Measurements from ENCODE around the gene RS1. TPM values are rescaled to one million over a fixed set of nuclear protein-coding genes. Genes with fewer than 3 reads are reported as not detected.

RS1 gene
- total and polyA plus RNA-seq, 10 of the 15 experiments (the other 5 are each of a cell fraction or from before 2014, with no cell fraction given): 0.04 to 0.26 TPM; not detected in 8

DNA sequence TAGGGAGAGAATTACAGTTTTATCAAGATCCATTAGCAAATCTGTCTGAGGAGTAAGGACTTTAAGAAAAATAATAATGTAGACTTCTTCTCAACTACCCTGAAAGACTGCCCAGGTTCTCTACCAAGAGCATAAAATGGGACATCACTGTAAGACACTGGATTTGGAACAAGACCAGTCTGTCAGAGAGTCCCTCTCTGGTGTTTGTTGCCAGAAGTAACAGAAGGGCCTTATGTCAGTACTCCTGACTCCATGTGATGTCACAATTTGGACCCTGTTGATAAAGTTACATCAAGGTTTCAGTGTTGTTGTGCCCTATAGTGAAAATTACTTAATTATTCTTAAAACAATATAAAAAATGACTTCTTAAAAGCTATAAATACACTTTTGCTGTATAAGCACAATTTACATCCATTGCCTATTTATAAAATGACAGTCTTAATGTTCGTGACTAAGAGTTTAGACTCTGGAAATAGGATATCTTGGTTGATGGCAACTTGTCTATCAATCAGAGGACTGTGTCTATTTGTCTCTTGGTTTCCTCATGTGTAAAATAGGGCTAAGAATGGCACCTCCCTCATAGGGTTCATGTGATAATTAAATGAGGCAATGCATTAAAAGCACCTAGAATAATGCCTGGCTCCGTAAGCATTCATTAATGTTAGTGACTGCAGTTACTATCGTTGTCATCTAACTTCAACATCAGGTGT is 57.8 kb downstream of the RS1 start (continued):
- TF ChIP-seq, protein P1, sequence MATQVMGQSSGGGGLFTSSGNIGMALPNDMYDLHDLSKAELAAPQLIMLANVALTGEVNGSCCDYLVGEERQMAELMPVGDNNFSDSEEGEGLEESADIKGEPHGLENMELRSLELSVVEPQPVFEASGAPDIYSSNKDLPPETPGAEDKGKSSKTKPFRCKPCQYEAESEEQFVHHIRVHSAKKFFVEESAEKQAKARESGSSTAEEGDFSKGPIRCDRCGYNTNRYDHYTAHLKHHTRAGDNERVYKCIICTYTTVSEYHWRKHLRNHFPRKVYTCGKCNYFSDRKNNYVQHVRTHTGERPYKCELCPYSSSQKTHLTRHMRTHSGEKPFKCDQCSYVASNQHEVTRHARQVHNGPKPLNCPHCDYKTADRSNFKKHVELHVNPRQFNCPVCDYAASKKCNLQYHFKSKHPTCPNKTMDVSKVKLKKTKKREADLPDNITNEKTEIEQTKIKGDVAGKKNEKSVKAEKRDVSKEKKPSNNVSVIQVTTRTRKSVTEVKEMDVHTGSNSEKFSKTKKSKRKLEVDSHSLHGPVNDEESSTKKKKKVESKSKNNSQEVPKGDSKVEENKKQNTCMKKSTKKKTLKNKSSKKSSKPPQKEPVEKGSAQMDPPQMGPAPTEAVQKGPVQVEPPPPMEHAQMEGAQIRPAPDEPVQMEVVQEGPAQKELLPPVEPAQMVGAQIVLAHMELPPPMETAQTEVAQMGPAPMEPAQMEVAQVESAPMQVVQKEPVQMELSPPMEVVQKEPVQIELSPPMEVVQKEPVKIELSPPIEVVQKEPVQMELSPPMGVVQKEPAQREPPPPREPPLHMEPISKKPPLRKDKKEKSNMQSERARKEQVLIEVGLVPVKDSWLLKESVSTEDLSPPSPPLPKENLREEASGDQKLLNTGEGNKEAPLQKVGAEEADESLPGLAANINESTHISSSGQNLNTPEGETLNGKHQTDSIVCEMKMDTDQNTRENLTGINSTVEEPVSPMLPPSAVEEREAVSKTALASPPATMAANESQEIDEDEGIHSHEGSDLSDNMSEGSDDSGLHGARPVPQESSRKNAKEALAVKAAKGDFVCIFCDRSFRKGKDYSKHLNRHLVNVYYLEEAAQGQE (IDR thresholded peaks at IDR 0.05; ENCODE audit: low read depth, low read length): no peak
- no peak for TF ChIP-seq MEF2B (IDR thresholded peaks at IDR 0.05; ENCODE audit: partially characterized antibody, poor library complexity, severe bottlenecking)
- no peak for TF ChIP-seq ZNF384 (IDR thresholded peaks at IDR 0.05; ENCODE audit: borderline replicate concordance, low read depth, low read length)
- no peak for TF ChIP-seq POLR2AphosphoS5 (IDR thresholded peaks at IDR 0.05; ENCODE audit: low read length)

GRCh38 chrX:18607966-18608365 is 63.9 kb downstream of the RS1 start:
- intact Hi-C loops (cut with micrococcal nuclease; ENCODE audit: unreplicated experiment) (no loop called here), in situ Hi-C loops (cut with MboI) (no loop called here)
- Histone ChIP-seq H3K27ac (ENCODE audit: control insufficient read depth, insufficient read depth) (no peak overlapping the region), H3K27me3 (replicated peaks in 1 of 2; ENCODE audit: control insufficient read depth in 2 of 2, insufficient read depth in 2 of 2, low read length in 1 of 2) (no peaks in the 10 kb centered on the region), H3K4me1 (ENCODE audit: control insufficient read depth, insufficient read depth, low read length) (peaks cover 5% of the 10 kb centered on the region; the same call in 1 of the 2 replicates), H3K4me3 (no peak overlapping the region), H4K20me1 (ENCODE audit: control insufficient read depth, insufficient read depth) (no peaks in the 10 kb centered on the region), H2AFZ (ENCODE audit: control insufficient read depth, low read depth, low read length) (no peak overlapping the region), H3K9me3 (replicated peaks; ENCODE audit: control insufficient read depth, insufficient read depth, low read length) (no peaks in the 10 kb centered on the region), H3K4me2 (ENCODE audit: control insufficient read depth, insufficient read depth) (no peak overlapping the region), H3K79me2 (ENCODE audit: control insufficient read depth, insufficient read depth, low read length) (no peaks in the 10 kb centered on the region), H3K9ac (ENCODE audit: control insufficient read depth, insufficient read depth, low read length) (no peak overlapping the region), H3K36me3 (ENCODE audit: control insufficient read depth in 2 of 2, insufficient read depth in 2 of 2, low read length in 1 of 2) (no peaks in the 10 kb centered on the region; a peak in 1 of 4 replicates)
- FAIRE-seq: no peak
- DNase-seq (ENCODE audit: low read depth, low spot score): no peak
- POLR2A ChIA-PET: no interaction called here
- SMC1A ChIA-PET (ENCODE audit: uncharacterized antibody, unreplicated experiment): no interaction called here
- CTCF ChIA-PET: interaction anchor here (1.0 kb wide), 1 partner anchor 726 kb away, joined by 3 read pairs; no protein-coding TSS in a partner anchor
- RAD21 ChIA-PET (ENCODE audit: unreplicated experiment): no interaction called here
- BruUV-seq (replicated peaks): no TSS peak
- 61% methylated on average over 4 of the region's 4 CpGs for WGBS (ENCODE audit: insufficient coverage, insufficient replicate concordance, low lambda C conversion rate, missing lambda C conversion rate)
- no peak for ATAC-seq
- TF ChIP-seq JUNB (IDR thresholded peaks at IDR 0.05): no peak
- no peak for TF ChIP-seq NRF1 (conservative IDR thresholded peaks at IDR 0.05; ENCODE audit: low read depth, low read length)
- no peak for TF ChIP-seq CUX1 (IDR thresholded peaks at IDR 0.05; ENCODE audit: insufficient replicate concordance, low read depth, low read length)
- no peak for TF ChIP-seq RELA (IDR thresholded peaks at IDR 0.05; ENCODE audit: borderline replicate concordance, partially characterized antibody)
- no peak for TF ChIP-seq ZNF622 (IDR thresholded peaks at IDR 0.05)
- TF ChIP-seq, protein P2, sequence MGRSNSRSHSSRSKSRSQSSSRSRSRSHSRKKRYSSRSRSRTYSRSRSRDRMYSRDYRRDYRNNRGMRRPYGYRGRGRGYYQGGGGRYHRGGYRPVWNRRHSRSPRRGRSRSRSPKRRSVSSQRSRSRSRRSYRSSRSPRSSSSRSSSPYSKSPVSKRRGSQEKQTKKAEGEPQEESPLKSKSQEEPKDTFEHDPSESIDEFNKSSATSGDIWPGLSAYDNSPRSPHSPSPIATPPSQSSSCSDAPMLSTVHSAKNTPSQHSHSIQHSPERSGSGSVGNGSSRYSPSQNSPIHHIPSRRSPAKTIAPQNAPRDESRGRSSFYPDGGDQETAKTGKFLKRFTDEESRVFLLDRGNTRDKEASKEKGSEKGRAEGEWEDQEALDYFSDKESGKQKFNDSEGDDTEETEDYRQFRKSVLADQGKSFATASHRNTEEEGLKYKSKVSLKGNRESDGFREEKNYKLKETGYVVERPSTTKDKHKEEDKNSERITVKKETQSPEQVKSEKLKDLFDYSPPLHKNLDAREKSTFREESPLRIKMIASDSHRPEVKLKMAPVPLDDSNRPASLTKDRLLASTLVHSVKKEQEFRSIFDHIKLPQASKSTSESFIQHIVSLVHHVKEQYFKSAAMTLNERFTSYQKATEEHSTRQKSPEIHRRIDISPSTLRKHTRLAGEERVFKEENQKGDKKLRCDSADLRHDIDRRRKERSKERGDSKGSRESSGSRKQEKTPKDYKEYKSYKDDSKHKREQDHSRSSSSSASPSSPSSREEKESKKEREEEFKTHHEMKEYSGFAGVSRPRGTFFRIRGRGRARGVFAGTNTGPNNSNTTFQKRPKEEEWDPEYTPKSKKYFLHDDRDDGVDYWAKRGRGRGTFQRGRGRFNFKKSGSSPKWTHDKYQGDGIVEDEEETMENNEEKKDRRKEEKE (IDR thresholded peaks at IDR 0.05): no peak

Measured in GM12878 (cell line).